Activated CD4-positive, alpha-beta memory T cell treated with anti-CD3 and anti-CD28 coated beads for 36 hours (primary cell): ENCODE data around the gene RRN3. TPM values are rescaled to one million over a fixed set of nuclear protein-coding genes. Genes with fewer than 3 reads are reported as not detected.
A peak's percentile ranks its signal among the peaks of the same experiment; 100 is the strongest.
"Not testable (repeated sequence)": the region's sequence is repeated elsewhere in the genome, so short reads cannot be mapped to it uniquely, and the experiment has no call there.

Source experiments
- CTCF ChIA-PET: fragments of 350-600 bp; sonication (Branson Sonifier 250); formaldehyde crosslinking; loops from one replicate; lab custom pipeline; 2021; ENCODE audit warnings: antibody characterized with exemption, inconsistent platforms; lab: Charles Lee
- POLR2A ChIA-PET: fragments of 350-600 bp; sonication (Branson Sonifier 250); formaldehyde crosslinking; loops from one replicate; lab custom pipeline; 2021; ENCODE audit warnings: antibody characterized with exemption; lab: Charles Lee
- DNase-seq: peaks from one replicate; pipeline ENCODE4 v3.0.0-alpha.2; 2020
- H3K27ac Mint-ChIP-seq: one replicate; pipeline ENCODE4 v1.8.0; 2021; ENCODE audit warnings: mixed read lengths
- H3K27me3 Mint-ChIP-seq: one replicate; pipeline ENCODE4 v1.8.0; 2021; ENCODE audit warnings: mixed read lengths
- H3K36me3 Mint-ChIP-seq: one replicate; pipeline ENCODE4 v1.8.0; 2021; ENCODE audit warnings: mixed read lengths
- H3K4me1 Mint-ChIP-seq: one replicate; pipeline ENCODE4 v1.8.0; 2021; ENCODE audit warnings: low read depth, mixed read lengths
- H3K4me3 Mint-ChIP-seq: one replicate; pipeline ENCODE4 v1.8.0; 2021; ENCODE audit warnings: mild to moderate bottlenecking, mixed read lengths
- H3K9me3 Mint-ChIP-seq: one replicate; pipeline ENCODE4 v1.8.0; 2021; ENCODE audit warnings: mixed read lengths
- intact Hi-C: fragments of 100-400 bp; cut with micrococcal nuclease; formaldehyde crosslinking; loops from one replicate; pipeline ENCODE4 v1.15.1; 2023
- total RNA-seq, 2 experiments: library from RNA; stranded (reverse); gene quantifications; one replicate each; pipeline ENCODE4 v1.2.3, GENCODE V29; 2021

The RRN3 gene
- total RNA-seq, 2 experiments from 2014 or later: 32.6 to 32.9 TPM

DNA sequence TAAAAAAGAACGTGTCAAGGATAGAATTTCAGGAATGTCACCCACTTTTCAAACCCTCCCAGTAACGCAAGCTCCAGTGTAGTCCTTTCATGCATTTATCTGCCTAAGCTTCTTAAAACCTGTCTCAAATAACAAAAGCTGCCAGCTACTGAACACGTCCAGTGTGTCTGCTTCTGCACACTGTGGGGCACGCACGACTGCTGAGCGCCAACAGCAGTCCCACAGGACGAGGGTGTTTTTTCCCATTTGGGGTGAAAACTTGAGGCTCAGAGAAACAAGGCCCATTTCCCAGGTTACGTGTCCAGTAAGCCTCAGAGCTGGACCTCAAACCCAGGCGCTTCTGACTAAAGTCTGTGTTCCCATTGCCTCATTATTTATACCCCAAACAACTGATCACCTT, 55.4 kb downstream of the RRN3 start:
- ChIA-PET CTCF (no interaction called here), POLR2A (no interaction called here)
- no peak overlapping the region for H3K4me3 Mint-ChIP-seq
- H3K27ac Mint-ChIP-seq: no peak overlapping the region
- no peaks in the 10 kb centered on the region for H3K4me1 Mint-ChIP-seq
- H3K36me3 Mint-ChIP-seq: peaks cover 27% of the 10 kb centered on the region
- no peaks in the 10 kb centered on the region for H3K9me3 Mint-ChIP-seq
- H3K27me3 Mint-ChIP-seq: no peaks in the 10 kb centered on the region
- intact Hi-C loops: no loop called here
- DNase-seq: no peak

DNA sequence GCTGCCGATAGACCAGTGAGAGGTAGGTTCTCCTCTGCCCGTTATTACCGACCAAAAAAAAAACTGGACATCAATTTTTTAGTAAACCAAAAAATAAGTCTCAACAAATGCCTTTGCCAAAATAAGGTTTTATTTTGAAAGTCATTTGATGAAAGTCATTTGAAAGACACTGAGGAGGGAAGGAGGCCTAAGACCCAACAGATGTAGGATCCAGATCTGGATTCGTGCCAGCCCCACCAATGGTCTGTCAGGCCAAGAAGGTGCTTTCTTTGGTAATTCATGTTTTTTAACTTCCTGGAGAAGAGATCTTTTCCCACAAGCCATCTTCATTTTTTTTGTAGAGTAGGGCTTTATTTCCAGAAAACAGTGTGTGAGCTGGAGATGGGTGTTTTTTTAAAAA, 56.3 kb downstream of the RRN3 start:
- DNase-seq: no peak
- Mint-ChIP-seq H3K27ac (no peak overlapping the region), H3K36me3 (peaks cover 30% of the 10 kb centered on the region), H3K27me3 (no peaks in the 10 kb centered on the region), H3K4me3 (no peak overlapping the region), H3K4me1 (no peaks in the 10 kb centered on the region), H3K9me3 (no peaks in the 10 kb centered on the region)
- intact Hi-C loops: no loop called here
- ChIA-PET CTCF (no interaction called here), POLR2A (no interaction called here)

DNA sequence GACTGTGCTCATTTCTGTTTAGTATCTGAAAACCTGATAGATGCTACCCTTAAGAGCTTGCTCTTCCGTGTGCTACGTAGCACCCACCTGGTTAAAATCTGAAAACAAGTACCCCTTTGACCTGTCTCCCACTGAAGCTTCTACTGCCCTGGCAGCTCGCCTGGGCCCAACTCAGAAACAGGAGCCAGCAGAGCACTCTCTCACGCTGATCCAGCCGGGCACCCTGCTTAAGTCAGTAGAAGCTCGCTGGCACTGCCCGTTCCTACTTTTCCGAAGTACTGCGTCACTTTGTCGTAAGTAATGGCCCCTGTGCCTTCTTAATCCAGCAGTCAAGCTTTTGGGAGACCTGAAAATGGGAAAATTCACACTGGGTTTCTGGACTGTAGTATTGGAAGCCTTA, 57.1 kb downstream of the RRN3 start:
- Mint-ChIP-seq H3K4me3 (no peak overlapping the region), H3K4me1 (peaks cover 2% of the 10 kb centered on the region), H3K9me3 (no peaks in the 10 kb centered on the region), H3K36me3 (peaks cover 35% of the 10 kb centered on the region), H3K27ac (no peak overlapping the region), H3K27me3 (no peaks in the 10 kb centered on the region)
- intact Hi-C loops: no loop called here
- ChIA-PET POLR2A (no interaction called here), CTCF (interaction anchor here (1.1 kb wide), 1 partner anchor 20 kb away, joined by 3 read pairs; no protein-coding TSS in a partner anchor)
- DNase-seq: no peak

DNA sequence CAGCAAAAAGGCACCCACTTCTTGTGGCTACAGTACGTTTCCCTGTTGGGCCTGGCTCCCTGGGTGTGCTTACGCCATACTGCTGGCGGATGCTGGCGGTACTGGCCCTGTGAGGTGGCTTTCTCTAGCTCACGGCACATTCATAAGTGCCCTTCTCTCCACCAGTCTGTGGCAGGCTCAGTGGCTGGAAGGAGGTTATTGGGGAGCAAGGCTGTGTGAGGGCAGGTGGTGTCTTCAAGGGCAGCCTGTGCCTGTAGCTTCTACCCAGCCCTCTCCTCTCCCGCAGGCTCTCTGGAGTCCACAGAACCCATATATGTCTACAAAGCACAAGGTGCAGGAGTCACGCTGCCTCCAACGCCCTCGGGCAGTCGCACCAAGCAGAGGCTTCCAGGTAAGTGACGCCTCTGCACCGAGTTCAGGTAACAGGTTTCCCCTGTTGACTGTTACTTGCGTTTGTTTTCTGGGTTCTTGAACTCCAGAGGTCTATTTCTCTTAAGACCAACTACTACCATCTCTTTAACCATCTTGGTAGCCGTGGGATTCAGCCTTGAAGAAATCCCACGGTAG, 58.8 kb downstream of the RRN3 start:
- no peak for DNase-seq
- intact Hi-C loops: no loop called here
- ChIA-PET POLR2A (no interaction called here), CTCF (no interaction called here)
- H3K4me1 Mint-ChIP-seq: peaks cover 9% of the 10 kb centered on the region
- H3K36me3 Mint-ChIP-seq: peaks cover 44% of the 10 kb centered on the region
- no peak overlapping the region for H3K4me3 Mint-ChIP-seq
- no peak overlapping the region for H3K27ac Mint-ChIP-seq
- no peaks in the 10 kb centered on the region for H3K27me3 Mint-ChIP-seq
- no peaks in the 10 kb centered on the region for H3K9me3 Mint-ChIP-seq

DNA sequence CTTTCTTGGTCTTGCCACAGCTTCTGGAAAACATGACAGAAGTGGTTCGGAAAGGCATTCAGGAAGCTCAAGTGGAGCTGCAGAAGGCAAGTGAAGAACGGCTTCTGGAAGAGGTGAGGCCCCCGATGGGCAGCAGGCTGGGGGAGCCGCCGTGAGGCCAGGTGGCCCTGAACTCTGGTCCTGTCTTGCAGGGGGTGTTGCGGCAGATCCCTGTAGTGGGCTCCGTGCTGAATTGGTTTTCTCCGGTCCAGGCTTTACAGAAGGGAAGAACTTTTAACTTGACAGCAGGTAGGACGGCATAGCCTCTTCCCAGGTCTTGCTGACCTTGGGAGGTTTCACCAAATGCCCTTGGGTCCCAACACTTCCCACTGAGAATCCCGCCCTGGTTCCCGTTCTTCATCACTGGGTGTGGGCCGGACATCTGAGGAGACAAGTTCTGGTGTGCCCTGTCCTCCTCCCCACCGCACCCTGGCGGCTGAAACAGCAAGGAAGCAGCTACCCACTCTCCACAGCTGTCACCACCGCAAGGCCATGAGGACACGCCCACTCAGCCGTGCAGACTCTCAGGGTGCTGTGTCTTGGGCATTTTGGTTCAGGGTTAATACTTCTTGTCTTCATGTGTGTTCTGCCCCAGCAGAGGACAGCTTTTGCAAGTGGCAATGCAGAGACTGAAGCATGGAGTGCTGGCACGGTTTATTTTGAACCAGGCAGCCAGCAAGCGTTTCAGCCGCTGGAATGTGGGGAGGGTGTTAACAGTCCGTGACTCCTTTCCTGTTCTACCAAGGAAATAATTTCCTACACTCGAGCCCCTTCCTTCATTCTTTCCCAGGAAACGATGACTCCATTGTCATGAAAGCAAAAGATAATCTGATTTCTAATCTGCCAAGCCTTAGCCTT, 59.6 kb downstream of the RRN3 start:
- CTCF ChIA-PET: no interaction called here
- Mint-ChIP-seq H3K27ac (no peak overlapping the region), H3K27me3 (no peaks in the 10 kb centered on the region), H3K4me3 (no peak overlapping the region), H3K4me1 (peaks cover 9% of the 10 kb centered on the region), H3K9me3 (no peaks in the 10 kb centered on the region), H3K36me3 (peaks cover 44% of the 10 kb centered on the region)
- no peak for DNase-seq
- intact Hi-C loops: no loop called here
- POLR2A ChIA-PET: no interaction called here

DNA sequence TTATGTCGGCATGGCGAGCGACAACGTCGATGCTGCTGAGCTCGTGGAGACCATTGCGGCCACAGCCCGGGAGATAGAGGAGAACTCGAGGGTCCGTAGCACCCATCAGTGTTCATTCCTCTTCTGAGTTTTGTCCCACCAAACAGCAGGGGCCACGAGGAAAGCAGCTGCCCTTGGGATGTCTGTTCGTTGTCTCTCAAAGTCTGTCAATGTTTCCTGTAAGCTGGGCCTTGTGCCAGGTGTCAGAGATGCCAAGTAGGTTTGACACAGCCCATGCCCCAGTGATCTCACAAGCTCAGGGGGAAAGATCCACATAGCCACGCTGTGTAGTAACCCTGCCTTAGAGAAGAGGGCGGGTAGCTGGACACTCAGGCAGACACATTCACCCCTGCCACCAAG, 60.8 kb downstream of the RRN3 start:
- Mint-ChIP-seq H3K4me3 (no peak overlapping the region), H3K4me1 (peaks cover 9% of the 10 kb centered on the region), H3K36me3 (peaks cover 43% of the 10 kb centered on the region), H3K27ac (no peak overlapping the region), H3K27me3 (no peaks in the 10 kb centered on the region), H3K9me3 (no peaks in the 10 kb centered on the region)
- intact Hi-C loops: no loop called here
- no peak for DNase-seq
- ChIA-PET CTCF (interaction anchor here (0.5 kb wide), 1 partner anchor 906 kb away, joined by 3 read pairs; no protein-coding TSS in a partner anchor), POLR2A (no interaction called here)

DNA sequence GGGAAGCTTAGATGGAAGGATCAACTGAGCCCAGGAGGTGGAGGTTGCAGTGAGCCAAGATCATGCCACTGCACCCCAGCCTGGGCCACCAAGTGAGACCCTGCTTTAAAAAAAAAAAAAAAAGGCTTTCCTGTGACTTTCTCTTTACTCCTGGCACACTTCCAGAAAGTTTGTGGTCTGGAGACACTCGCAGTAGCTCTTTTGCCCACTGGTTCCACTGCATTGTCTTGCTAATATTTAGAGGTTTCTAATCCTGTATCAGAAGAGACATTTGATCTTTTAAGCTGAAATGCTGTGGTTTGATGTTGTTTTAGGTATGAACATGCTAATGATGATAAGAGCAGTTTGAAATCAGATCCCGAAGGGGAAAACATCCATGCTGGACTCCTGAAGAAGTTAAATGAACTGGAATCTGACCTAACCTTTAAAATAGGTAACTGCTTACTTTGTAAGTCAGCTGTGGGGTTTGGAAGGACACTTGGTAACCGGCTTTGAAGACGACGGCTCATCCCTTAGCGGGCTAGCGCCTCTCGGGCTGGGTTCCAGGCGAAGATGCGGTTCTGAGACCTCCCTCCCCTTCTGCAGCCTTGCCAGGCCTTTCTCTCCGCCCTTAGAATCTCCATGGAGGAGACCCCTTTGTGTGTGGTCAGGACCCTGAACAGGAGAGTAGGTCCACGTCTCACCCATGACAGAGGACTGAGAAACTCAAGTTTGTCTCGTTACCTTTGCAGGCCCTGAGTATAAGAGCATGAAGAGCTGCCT, 61.3 kb downstream of the RRN3 start:
- H3K9me3 Mint-ChIP-seq: no peaks in the 10 kb centered on the region
- no peak for DNase-seq
- intact Hi-C loops: no loop called here
- H3K36me3 Mint-ChIP-seq: peaks cover 43% of the 10 kb centered on the region
- no peak overlapping the region for H3K4me3 Mint-ChIP-seq
- POLR2A ChIA-PET: no interaction called here
- H3K27me3 Mint-ChIP-seq: no peaks in the 10 kb centered on the region
- peaks cover 9% of the 10 kb centered on the region for H3K4me1 Mint-ChIP-seq
- CTCF ChIA-PET: interaction anchor here (0.5 kb wide), 1 partner anchor 907 kb away, joined by 3 read pairs; no protein-coding TSS in a partner anchor
- no peak overlapping the region for H3K27ac Mint-ChIP-seq

DNA sequence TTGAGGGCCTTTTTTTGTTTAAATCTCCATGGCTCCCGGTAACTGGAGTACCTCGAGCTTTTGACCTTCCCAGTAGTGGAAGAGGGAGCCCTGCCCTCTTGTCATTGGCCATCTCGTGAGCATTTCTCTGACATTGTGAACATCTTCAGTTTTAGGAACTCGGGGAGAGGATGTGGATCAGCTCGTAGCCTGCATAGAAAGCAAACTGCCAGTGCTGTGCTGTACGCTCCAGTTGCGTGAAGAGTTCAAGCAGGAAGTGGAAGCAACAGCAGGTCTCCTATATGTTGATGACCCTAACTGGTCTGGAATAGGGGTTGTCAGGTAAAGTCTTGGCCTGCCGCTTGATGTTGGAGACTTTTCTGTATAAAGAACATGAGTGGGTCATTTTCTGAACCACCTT, 62.5 kb downstream of the RRN3 start:
- H3K4me3 Mint-ChIP-seq: no peak overlapping the region
- H3K36me3 Mint-ChIP-seq: peaks cover 42% of the 10 kb centered on the region
- intact Hi-C loops: no loop called here
- CTCF ChIA-PET: no interaction called here
- H3K4me1 Mint-ChIP-seq: peaks cover 9% of the 10 kb centered on the region
- DNase-seq: no peak
- POLR2A ChIA-PET: no interaction called here
- H3K9me3 Mint-ChIP-seq: no peaks in the 10 kb centered on the region
- H3K27ac Mint-ChIP-seq: peak overlapping the region; percentile 3
- H3K27me3 Mint-ChIP-seq: no peaks in the 10 kb centered on the region

DNA sequence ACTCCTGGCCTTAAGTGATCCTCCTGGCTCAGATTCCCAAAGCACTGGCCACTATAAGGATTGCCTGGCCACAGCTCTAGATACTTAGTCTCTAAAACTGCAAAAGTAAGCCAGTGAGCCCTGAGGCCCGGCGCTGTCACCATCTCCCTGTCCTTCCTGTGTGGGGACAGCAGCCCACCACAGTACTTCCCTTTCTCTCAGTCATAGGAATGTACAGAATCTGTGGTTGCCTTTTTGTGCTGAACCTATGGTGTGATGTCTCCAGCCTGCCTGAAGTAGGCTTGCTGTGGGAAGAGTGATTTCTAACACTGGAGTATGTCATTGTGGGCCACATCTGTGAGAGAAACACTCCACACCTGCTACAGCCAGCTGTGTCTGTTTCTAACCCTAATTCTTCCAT, 62.9 kb downstream of the RRN3 start:
- no peaks in the 10 kb centered on the region for H3K9me3 Mint-ChIP-seq
- H3K27me3 Mint-ChIP-seq: no peaks in the 10 kb centered on the region
- peaks cover 40% of the 10 kb centered on the region for H3K36me3 Mint-ChIP-seq
- H3K4me3 Mint-ChIP-seq: no peak overlapping the region
- ChIA-PET CTCF (no interaction called here), POLR2A (no interaction called here)
- intact Hi-C loops: no loop called here
- peaks cover 9% of the 10 kb centered on the region for H3K4me1 Mint-ChIP-seq
- no peak overlapping the region for H3K27ac Mint-ChIP-seq
- DNase-seq: no peak

DNA sequence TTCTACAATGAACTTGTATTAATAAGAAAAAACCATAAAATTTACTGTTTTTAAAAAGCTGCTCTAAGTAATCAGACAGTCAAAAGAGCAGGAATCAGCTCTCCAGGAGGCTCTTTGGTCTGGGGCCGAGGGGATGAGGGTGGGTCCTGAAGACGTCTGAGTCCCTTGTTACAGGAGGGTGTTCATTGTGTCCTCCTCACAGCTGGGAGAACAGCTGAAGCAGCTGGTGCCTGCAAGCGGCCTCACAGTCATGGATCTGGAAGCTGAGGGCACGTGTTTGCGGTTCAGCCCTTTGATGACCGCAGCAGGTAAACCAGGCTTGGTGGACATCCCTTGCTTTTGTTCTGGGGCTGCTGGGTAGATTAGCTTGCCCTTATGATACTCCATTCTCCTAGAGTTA, 64.3 kb downstream of the RRN3 start:
- POLR2A ChIA-PET, H3K27ac Mint-ChIP-seq, CTCF ChIA-PET, H3K27me3 Mint-ChIP-seq, H3K4me3 Mint-ChIP-seq, DNase-seq, H3K4me1 Mint-ChIP-seq, intact Hi-C loops, H3K9me3 Mint-ChIP-seq: not testable (repeated sequence)
- H3K36me3 Mint-ChIP-seq: peaks cover 41% of the 10 kb centered on the region

DNA sequence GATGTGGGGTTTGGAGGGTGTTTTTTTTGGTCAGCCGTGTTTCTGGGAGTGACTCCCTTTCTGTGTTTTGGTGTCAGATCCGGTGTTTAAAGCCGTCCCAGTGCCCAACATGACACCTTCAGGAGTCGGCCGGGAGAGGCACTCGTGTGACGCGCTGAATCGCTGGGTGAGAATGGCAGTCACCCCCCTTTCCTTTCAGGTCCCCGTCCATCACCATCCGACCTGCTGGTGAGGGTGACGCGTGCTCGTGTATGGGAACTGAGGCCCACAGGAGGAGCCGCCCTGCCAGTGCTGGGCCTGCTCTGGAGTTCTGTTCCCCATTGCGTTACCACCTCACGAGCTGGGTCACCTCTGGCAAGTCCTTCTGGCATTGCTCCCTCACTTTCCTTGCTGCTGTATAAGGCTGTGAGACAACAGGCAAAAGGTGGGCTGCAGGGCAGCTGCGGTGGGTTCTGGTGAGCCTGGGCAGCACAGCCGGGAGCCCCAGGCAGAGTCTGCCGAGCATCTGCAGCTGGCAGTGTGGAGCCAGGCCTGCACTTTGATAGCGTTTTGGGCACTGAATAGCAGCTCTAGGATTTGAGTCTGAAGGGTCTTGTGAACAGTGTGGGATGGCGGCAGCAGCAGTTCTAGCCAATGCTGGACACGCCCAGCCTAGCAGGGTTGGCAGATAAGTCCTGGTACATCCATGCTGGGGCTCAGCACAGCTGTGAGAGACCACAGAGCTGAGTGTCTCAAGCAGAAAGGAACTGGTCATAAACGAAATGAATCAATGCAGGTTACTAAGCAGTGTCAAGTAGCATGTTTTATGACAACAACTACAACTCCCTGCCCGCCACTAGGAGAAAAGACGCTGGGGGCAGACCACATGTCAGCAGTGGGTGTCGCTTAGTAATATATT, 65.0 kb downstream of the RRN3 start:
- not testable (repeated sequence) for DNase-seq

More for the DNA sequence above, 65.0 kb downstream of the RRN3 start:
- POLR2A ChIA-PET, H3K27ac Mint-ChIP-seq, intact Hi-C loops, H3K4me3 Mint-ChIP-seq, CTCF ChIA-PET, H3K9me3 Mint-ChIP-seq, H3K4me1 Mint-ChIP-seq, H3K27me3 Mint-ChIP-seq: not testable (repeated sequence)
- H3K36me3 Mint-ChIP-seq: peaks cover 43% of the 10 kb centered on the region
